Uterus (tissue), 2 donors: ENCODE results near the gene TGFBR3L.

Source experiments
- POLR2A ChIP-seq, 2 donors: fragments of 450-650 bp; IDR thresholded peaks; one replicate each; pipeline ENCODE4 v1.6.1; 2016; ENCODE audit warnings: antibody characterized with exemption in 2 of 2, mild to moderate bottlenecking in 1 of 2, moderate library complexity in 1 of 2
- TF ChIP-seq, protein P1 (sequence below), 4 experiments: fragments of 200-600 bp in 2 of 4; fragments of 450-650 bp in 2 of 4; sonication (generic) in 2 of 4; IDR thresholded peaks; one replicate each; pipeline ENCODE4 v1.5.1; 2016 to 2019; ENCODE audit warnings: antibody characterized with exemption in 4 of 4, mild to moderate bottlenecking in 2 of 4, moderate library complexity in 1 of 4

DNA sequence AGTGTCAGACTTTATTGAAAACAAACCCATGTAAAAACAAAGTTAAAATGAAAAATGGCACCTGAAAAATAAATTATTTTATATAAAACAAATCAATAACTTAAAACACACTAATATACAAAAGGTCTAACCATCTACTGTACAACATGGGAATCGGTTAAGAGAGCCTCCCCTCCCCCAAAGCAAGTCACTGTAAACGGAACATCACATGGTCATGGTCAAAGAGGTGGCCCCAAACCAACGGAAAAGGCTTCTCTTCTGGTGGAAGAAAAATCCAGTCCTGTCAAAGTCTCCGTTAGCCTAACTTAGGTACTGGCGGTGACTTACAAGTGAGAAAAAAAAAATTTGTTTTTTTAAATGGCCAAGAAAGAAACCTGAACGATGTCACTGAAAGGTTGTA lies 44.6 kb downstream of the TGFBR3L start:
- TF ChIP-seq, protein P1, sequence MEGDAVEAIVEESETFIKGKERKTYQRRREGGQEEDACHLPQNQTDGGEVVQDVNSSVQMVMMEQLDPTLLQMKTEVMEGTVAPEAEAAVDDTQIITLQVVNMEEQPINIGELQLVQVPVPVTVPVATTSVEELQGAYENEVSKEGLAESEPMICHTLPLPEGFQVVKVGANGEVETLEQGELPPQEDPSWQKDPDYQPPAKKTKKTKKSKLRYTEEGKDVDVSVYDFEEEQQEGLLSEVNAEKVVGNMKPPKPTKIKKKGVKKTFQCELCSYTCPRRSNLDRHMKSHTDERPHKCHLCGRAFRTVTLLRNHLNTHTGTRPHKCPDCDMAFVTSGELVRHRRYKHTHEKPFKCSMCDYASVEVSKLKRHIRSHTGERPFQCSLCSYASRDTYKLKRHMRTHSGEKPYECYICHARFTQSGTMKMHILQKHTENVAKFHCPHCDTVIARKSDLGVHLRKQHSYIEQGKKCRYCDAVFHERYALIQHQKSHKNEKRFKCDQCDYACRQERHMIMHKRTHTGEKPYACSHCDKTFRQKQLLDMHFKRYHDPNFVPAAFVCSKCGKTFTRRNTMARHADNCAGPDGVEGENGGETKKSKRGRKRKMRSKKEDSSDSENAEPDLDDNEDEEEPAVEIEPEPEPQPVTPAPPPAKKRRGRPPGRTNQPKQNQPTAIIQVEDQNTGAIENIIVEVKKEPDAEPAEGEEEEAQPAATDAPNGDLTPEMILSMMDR (IDR thresholded peaks at IDR 0.05): no peak
- no peak for TF ChIP-seq POLR2A (IDR thresholded peaks at IDR 0.05)
